Stimulated activated CD4-positive, alpha-beta T cell treated with anti-CD3 and anti-CD28 coated beads, Interleukin-1b, Interleukin-23, amount 100 ng/mL, for 4 hours (primary cell): ENCODE data around the gene SREBF1.

Experiments used
- DNase-seq, 2 donors: peaks; one replicate each; pipeline ENCODE4 v3.0.0-alpha.2; 2020; ENCODE audit warnings: low read depth in 2 of 2

SREBF1 gene

DNA sequence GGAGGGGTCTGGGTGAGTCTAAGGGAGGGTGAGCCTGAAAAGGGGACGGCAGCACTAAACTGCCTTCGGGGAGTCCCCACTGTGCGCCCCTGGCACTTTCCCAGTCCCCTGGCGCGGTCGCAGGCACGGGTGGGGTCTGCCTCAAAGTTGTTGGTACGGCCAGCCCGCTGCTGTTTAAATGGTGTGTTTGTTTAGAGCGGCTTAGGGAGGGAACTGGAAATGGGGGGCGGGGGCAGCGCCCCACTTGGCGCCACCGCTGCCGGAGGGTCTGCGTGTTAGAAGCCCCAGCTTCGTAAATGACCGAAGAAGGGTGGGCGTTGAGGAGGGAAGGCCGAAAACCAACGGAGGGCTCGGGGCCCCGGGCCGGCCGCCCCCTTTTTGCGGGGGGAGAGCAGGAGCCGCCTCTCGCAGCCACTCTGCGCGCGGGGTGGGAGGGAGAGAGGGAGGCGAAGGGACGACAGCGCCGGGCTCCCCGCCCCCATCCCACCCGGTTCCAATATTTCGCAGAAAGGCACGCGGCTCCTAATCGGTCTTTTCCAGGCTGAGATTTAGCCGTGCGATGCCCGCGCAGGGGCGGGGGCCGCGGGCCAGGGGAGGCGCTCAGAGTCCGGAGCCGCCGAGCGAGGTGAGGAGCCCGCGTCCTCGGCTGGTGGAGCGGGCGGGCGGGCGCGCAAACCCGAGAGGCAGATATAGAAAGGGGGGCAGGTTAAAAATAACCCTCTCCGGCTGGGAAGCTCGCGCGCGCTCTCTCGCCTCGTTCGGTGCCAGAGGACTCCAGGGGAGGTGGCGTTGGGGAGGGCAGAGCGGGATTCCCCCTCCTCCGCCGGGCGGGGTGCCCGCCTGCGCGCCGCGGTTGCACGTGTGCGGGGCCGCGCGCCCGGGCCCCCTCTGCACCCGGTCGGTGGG, 54.9 kb downstream of the SREBF1 start:
- peak; percentile 28 to 29 for DNase-seq

DNA sequence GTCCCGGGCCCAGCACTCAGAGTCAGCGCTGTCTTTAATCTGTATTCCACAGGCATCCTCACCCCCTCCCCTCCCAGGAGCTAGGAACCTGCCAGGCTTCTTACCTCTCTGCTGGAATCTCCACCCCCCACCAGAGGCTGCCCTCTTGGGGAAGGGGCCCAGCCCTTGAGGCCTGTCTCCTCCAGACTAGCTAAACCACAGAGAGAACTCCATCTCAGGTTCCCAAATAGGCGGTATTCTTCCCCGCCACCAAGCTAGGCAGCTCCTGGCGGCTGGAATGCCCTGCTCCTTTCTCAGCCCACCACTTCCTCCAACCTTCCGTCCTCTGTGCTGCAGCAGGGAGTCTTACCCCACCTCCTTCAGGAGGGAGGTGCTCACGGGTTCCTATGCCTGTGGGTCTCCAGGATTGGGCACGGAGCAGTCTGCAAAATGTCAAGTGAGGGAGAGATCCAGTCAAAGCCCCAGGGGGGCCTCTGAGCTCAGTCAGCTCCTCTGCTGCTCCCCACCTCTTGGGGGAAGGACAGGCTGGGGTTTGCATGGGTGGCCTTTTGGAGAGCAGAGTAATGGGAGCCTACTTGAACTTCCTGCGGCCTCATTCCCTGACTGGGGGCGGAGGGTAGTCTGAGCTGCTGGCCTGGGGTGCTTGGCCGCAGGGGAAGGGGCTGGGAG, 55.7 kb downstream of the SREBF1 start:
- DNase-seq, result no peak

GRCh38 chr17:17779015-17779611, 57.7 kb downstream of the SREBF1 start:
- no peak for DNase-seq

GRCh38 chr17:17778308-17779014, 58.3 kb downstream of the SREBF1 start:
- DNase-seq, result no peak

GRCh38 chr17:17776889-17777288, 59.9 kb downstream of the SREBF1 start:
- no peak for DNase-seq

DNA sequence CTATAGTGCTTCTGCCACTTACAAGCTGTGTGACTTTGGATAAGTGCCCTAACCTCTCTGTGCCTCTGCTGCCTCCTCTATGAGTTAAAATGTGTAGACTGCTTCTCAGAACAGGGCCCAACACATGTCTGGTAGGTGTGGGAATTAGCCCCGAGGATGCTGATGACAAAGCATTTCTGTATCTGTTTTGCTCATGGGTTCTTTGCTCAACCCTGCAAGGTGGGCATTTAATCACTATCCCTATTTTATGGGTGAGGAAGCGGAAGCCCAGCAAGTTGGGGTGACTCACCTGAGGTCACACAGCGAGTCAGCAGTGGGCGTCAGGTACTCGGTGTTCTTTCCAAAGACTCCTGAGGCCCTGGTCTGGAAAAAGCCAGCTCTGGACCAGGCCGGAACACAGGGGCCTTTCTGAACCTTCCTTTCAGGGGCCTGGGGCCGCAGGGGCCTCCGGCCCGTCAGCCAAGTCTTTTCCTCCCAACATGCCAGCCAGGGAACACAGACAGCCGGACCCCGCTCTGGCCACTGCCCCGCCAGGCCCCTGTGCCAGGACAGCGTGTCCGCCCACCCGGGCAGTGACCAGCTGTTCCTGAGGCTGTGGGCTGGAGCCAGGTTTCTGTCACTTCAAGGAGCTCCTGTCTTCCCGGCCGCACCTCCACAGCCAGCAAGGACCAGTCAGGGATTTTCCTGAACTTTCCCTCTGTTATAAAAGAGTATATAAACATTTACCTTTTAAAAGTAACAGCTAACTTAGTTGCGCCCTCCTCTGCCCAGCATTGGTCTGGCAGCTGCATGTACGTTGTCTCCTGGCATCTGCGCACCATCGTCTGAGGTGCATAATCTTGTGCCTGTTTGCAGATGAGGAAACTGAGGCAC, 62.5 kb downstream of the SREBF1 start:
- no peak for DNase-seq

GRCh38 chr17:17772231-17772630, 64.6 kb downstream of the SREBF1 start:
- DNase-seq, result no peak

GRCh38 chr17:17771498-17772201, 65.1 kb downstream of the SREBF1 start:
- DNase-seq, result no peak

DNA sequence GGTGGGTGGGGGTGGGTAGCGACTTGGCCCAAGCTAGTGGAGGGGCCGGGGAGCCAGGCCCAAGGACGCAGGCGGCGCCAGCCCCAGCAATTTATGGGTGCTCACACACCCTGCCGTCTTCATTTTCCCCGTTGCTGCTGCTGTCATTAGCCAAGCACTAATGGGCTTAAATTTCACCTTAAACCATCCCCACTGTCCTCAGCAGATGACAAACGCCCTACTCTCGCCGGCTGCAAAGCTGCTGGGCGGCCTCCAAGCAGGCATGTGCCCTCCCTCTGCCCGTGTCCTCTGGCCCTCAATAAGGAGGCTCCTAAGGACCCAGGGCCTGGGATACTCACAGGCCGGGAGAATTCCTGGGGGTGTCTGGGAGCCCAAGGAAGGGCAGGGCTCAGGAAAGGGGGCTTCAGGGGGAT, 66.1 kb downstream of the SREBF1 start:
- no peak for DNase-seq

- DNase-seq, result no peak
Measured at GRCh38 chr17:17769869-17770631, 66.7 kb downstream of the SREBF1 start.

DNA sequence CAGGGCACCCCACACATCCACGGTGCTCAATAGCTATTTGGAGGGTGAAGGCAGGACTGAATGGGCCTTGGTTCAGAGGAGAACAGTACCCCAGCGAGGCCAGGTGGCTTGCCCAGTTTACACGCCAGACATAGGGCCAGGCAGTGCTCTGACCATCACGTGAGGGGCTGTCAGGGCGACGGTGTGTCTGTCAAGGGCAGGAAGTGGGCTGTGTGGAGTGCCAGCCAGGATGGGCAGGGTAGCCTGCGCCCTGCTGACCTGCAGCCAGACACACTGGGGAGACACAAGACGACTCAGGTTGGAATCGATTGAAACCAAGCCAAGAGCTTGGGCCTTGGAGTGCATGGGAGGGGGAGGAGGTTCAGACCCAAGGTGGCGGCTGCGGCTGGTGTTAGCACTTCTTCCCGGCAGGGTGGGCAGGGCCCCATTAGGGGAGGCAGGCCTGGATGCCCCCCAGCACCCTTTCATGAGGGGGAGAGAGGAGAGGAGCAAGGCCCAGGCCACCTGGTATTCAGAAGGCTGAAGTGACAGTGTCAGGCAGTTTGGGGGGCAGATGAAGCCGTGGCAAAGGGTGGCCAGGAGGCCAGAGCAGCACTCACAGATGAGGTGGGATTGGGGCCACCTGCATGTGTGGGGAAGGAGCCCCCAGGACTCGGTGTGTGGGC, 68.2 kb downstream of the SREBF1 start:
- no peak for DNase-seq

DNA sequence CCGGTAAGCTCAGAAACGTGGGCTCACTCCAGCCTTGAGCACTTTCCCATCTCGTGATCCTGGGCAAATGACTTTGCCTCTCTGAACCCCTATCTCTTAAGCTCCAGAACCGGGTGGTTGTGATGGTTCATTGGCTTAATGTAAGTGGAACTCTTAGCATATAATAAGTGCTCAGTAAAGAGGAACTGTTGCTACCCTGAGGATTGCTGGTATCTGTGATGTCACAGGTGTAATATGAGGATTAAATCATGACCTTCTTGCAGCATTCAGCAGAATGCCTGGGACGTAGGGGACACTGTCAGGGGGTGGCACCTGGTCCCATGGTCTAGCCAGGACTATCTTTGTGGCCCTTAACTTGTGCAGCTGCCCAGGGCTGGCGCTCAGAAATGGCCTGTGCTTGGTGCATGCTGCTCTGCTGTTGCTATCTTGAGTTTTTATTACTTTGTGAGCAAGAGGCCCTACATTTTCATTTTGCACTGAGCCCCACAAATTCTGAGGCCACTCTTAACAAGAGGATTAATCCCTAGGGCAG, 68.8 kb downstream of the SREBF1 start:
- DNase-seq, result no peak

DNA sequence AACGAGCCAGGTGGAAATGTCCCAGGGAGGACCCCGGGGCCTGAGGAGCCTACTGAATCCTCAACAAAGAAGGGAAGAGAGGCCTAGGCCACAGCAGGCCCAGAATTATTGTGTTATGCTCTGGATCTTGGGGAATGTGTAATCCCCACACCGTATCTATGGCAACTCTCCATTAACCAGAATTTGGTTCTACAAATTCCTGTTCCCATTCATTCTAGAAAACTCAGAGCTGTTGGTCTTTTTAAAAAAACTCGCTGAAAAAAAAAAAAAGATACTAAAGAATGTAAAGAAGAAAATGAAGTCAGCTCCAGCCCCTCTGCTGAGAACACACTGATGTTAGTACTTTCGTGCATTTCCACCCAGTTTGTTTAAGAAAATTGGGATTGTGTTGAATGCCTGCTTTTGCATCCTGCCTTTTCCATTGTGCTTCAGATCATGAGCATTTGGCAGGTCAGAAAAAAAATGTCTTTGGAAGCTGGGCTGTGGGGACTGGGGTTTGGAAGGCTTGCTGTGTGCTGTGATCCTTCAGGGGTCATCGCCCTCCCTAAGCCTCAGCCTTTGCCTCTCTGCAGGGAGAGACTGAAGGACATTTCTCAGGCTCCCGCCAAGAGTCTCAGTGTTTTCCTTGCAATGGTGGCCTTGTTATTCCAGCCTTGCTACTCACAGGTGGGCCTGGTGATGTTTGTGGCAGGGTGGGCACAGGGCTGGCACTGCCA, 69.5 kb downstream of the SREBF1 start:
- DNase-seq, result no peak

DNA sequence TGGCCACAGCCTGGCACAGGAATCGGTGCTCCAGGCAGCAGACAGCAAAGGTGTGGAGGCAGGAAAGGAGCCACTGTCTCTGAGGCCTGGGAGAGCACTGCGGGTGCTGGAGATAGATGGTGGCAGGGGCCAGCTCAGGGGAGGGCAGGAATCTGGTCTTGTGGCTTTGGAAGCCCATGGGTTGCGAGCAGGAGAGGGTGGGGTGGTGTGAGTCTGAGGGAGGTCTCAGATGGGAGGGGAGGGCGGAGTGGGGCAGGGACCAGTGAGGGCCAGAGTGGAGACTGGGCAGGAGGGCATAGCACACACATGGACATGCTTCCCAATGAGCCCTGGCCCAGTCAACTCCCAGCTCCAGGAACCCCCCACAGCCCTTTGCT, 70.1 kb downstream of the SREBF1 start:
- DNase-seq, result no peak

DNA sequence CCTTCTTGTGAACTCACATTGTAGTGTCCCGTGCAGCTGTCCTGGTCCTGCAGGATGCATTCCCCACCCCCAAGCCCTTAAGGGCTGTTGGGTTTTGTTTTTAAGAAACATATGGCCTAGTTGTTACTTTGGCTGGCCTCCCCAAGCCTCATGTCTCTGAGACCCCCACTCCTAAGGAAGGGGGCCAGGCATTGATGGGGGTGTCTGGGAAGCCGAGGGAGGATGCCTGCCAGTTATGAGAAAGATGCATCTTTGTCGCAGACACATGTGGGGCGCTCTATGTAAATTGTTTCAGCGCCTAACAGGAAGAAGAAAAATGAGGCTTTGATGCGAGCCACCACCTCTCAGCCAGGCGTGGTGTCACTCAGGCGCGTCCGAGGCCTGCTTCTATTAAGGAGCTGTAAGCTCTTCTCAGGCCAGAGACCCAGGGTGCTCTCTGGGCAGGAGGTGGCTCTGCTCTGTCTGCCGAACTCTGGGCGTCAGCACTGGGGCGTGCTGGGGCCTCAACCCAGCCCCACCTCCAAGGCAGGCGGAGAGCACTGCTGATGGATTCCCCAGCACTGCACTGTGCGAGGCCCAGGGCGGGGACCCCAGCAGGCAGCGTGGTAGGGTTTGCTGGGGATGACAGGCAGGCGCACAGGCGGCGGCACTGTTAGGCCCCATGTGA, 70.6 kb downstream of the SREBF1 start:
- no peak for DNase-seq

DNA sequence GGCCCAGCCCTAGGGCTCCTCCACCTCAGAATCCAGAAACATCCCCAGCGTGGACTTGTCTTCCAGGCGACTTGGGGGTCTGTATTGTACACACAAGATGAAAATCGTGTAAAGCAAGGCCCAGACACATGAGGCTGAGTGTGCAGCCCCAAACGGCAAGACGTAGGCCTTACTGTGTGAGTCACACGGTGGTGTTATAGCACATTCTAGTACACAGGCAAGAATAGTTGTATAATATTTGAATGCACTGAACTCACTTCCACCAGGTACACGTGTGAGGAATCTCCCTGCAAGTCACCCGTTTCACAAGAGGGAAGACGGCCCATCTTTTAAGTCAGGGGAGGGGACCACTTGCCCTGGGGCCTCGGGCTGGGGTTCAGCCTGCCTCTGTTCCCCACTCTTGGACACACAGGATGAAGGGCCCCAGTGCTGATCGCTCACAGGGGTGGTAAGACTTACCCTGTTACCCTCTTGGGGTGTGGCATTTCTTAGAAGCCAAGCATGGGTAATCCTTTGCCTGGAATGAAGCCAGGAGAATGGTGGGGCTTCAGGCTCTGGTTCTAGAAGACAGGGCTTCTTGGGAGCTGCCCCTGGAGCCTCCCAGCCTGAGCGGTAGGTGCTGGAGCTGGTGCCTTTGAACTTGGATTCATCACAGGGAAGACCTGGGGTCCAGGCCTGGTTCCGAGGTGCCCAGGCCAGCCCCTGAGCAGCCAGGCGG, 71.3 kb downstream of the SREBF1 start:
- no peak for DNase-seq

- DNase-seq, result no peak
Measured at GRCh38 chr17:17763734-17764133, 73.1 kb downstream of the SREBF1 start.
